SIG-M5 treated with dmso at 0.1 percent for 504 hours (cell line): ENCODE results near the gene MRPL48.
"Not testable (repeated sequence)": the region's sequence is repeated elsewhere in the genome, so short reads cannot be mapped to it uniquely, and the experiment has no call there.

Source experiments
- DNase-seq: peaks from one replicate; lab custom pipeline; 2025; ENCODE audit not compliant: unreplicated experiment; lab: John Stamatoyannopoulos, UW

Gene MRPL48

GRCh38 chr11:73779084-73779902, 8.4 kb upstream of the MRPL48 start:
- peak; percentile 97 for DNase-seq

DNA sequence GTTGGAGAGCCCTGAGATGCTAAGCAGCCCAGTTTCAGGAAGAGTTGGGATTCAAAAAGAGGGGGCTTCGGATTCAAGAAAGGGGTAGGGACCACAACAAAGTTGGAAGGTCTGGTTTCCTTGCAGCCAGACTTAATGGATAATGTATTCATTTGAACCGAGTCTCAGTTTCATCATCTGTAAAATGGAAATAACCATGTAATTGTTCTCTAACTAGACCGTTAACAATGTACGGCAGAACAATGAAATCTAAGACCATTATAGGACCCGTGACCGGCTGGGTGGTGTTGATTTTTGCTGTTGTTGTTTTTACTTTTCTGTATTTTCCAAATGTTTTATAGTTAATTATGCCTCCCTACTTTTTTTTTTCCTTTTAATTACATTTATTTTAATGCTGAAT, 6.4 kb upstream of the MRPL48 start:
- no peak for DNase-seq

DNA sequence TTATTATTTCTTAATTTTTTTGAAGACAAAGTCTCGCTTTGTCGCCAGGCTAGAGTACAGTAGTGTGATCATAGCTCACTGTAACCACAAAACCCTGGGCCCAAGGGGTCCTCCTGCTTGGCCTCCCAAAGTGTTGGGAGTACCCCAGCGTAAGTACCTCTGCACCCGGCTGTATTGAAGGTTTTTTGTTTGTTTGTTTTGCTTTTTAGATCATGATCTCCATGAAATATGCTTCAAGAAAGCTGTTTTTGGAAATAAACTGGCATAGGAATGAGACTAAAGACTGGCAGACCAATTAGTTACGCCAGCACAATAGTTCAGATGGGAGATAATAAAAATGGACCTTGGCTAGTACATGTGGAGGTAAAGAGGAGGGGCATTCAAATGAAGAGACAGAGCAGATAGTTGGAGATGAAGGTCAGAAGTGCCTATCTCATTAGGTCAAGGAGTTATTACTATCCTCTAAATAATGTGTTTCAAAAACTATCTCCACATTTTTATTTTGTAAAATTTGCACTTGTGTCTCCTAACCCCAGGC, 4.1 kb upstream of the MRPL48 start:
- no peak for DNase-seq

GRCh38 chr11:73784080-73784634, 3.5 kb upstream of the MRPL48 start:
- DNase-seq: no peak

DNA sequence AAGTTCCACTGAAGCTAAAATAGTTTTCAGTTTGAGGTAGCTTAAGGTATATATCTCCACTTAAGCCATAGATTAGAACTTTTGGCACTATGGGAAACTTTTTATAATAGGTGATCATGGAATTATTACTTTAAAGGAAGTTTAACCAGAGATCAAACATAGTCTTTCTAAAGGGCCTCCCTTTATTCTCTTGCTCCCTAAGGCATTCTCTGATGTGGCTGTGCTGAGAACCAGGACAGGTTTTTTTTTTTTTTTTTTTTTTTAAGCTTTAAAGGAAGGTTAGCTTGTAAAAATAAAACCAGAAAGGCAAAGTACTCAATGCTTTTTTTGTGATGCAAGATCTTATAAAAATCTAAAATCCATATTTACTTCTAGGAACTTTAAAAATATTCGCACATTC, 2.9 kb upstream of the MRPL48 start:
- no peak for DNase-seq

- not testable (repeated sequence) for DNase-seq
These were observed 2.2 kb upstream of the MRPL48 start for GRCh38 chr11:73785467-73785866.

- no peak for DNase-seq
These were observed 527 bp upstream of the MRPL48 start for GRCh38 chr11:73787051-73787642.

- DNase-seq: no peak
These were observed 1.6 kb downstream of the MRPL48 start for GRCh38 chr11:73789279-73789670.

DNA sequence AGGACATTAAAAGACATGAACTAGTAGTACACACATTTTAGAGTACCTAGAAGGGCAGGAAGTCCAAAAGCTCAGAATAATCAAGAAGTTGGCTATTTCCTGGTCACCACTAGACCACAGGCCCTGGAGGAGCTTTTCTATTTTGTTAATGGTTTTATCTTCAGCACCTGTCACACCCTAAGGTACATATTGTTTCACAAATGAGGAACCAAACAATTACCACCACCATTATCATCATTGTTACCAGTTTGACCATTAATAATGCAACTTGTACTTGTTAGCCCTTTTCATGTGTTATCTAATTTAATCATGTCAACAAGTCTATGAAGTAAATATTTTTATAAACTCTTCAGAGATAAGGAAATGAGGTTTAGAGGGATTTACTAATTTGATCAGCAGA, 4.9 kb downstream of the MRPL48 start:
- no peak for DNase-seq

DNA sequence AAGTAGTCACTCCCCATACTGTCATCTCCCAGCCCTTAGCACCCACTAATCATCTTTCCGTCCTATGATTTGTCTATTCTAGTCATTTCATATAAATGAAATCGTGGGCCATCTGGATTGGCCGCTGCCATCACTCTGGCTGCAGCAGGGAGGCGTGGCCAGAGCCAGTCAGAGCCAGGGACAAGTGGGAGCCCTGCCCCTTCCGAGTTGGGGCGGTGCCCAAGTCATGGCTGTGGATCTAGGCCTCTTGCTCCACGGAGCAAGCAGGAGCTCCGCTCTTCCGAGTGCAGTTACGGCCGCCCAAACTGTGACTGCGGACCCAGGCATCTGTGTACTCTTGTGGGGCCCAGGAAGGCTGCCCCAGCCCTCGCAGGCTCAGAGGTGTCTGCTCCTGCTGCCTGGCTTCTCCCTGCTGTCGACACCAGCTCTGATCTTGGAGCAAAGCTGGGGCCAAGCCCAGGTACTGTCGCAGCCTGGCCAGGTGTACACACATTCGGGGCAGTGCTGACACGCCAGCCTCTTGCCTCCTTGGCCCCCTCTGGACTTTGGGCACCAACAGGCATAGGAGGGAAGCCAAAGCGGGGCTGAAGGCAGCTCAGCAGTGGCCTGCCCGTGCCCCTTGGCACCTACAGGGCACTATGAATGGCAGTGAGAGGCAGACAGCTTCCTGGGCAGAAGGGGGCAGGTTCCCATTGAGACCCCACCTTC, 8.4 kb downstream of the MRPL48 start:
- no peak for DNase-seq

GRCh38 chr11:73797457-73797856, 9.8 kb downstream of the MRPL48 start:
- no peak for DNase-seq

DNA sequence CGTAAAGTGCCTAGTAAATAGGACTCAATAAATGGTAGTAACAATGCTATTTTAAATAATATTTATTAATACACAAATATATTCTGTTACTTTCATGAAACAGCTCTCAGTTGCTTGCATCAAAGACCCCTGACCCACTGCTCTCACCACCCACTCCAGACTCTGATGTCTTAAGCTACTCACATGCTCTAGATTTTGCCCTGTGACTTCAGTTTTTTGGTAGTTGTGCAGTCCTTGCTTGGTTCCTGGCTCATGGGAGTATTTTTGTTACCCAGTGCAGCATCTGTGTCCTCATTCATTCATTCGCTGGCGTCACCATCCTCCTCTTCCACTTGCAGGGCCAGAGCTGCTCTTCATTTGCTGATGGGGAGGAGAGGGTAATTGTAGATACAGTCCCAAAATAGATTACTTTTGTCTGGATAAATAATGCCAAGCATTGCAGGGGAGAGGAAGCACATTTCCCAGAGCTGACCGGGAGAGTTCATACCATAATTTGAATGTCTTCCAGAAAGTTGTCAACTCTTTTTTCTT, 12.7 kb downstream of the MRPL48 start:
- DNase-seq: no peak

DNA sequence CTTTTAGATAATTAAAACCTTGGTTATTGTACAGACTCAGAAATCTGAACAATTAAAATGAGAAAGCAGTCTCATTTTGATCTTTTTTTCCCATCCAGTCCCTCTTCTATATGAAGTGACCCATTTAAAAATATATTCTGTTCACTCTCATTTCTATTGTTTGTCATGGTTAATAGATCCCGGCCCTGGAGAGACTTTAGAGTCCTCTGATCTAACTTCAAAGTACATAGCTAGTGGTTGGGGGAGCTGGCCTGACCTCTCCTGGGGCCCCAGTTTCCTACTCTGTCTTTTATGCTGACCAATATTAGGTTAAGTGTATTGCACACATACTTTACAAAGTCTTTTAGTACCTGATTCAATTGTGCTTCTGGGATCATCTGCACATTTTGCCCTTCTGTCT, 13.5 kb downstream of the MRPL48 start:
- DNase-seq: no peak

DNA sequence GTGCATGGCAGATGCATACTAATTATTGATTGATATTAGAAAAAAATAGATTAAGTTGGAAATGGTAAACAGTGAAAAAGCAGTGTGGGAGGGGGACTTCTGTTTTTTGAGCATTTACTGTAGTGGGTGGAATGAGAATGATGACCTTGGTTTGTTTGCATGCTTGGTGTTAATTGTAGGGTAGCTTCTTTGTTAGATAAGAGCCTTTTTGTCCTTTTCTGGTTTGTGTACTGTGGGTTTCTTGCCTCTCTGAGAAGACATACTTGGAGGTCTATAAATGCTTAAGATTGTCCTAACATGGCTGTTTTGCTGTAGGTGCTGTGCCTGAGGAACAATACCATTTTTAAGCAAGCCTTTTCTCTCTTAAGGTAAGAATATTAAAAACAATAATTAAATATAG, 17.0 kb downstream of the MRPL48 start:
- DNase-seq: no peak

DNA sequence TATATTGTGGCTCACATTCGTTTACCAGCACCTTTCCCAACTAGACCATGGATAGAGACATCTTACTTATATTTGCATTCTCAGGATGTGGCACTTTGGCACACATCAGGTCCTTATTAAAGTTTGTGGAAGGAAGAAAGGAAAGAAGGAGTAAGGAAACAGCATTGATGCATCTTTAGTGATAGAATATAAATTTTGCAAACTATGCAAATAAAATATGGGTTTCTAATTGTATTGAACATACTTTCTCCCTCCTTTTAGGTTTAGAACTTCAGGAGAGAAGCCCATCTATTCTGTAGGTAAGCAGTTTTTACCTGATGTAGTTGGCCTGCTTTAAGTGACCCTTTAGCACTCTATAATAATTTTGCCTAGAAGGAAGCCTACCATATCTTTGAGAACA, 20.4 kb downstream of the MRPL48 start:
- DNase-seq: no peak

DNA sequence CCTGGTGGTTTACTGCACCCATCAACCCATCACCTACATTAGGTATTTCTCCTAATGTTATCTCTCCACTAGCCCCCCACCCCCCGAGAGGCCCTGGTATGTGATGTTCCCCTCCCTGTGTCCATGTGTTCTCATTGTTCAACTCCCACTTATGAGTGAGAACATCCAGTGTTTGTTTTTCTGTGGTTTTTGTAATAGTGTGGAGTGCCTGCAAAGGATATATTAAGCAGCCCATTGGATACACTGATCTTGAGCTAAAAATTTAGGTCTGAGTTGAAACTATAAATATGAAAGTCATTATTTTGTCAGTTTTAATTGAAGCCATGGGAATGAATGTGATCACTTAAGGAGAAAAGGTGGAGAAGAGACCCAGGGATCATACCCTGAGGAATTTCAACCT, 23.0 kb downstream of the MRPL48 start:
- no peak for DNase-seq

DNA sequence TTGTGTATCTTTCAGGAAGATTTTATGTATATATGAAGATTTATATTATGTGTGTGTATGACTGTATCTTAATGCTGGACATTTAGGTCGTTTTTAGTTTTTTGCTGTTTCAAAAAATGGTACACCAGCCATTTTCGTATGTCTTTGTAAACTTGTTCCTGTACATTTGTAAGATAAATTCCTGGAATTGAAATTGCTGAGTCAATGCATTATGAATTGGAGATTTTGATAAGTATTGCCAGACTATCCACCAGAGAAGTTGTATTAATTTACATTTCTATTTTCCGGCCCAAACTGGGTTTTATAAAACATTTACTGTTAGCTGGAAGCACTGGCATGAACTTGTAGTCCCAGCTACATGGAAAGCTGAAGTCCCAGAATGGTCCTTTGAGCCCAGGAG, 24.6 kb downstream of the MRPL48 start:
- DNase-seq: no peak

GRCh38 chr11:73814812-73815211, 27.1 kb downstream of the MRPL48 start:
- no peak for DNase-seq

DNA sequence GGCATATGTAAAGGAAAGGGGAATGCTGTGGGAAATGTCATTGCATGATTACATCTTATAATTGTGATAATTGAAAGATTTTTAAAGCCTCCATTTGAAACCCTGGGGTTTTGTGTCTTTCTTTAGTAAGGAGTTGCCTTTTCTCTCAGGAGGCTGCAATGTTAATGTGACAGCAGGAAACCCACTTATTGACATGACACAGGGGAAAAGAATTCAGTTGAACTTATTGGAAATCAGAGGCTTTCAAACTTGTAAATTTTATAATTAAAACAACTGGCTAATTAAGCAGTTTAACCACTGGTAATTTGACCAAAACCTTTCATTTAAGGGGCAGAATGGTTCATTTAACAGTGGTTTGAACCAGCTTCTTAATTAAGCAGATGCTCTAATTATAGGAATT, 31.2 kb downstream of the MRPL48 start:
- no peak for DNase-seq

DNA sequence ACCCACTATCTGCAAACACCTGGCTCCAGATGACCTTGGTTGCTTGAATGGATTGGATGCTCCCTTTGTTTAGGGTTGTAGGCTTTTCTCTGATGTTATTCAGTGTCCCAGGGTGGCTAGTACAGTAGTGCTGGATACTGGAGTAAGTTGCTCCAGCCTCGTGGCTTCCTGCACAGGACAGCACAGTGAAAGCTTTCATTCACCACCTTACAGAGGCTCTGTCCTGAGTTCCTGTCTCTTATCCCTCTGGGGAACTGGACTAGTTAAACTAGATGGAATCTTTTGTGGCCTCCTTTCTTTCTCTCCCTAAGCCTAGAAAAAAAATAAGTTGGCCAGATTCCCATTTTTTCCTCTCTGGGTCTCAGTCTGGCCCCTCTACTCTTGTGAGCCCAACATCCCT, 42.6 kb downstream of the MRPL48 start:
- DNase-seq: no peak

DNA sequence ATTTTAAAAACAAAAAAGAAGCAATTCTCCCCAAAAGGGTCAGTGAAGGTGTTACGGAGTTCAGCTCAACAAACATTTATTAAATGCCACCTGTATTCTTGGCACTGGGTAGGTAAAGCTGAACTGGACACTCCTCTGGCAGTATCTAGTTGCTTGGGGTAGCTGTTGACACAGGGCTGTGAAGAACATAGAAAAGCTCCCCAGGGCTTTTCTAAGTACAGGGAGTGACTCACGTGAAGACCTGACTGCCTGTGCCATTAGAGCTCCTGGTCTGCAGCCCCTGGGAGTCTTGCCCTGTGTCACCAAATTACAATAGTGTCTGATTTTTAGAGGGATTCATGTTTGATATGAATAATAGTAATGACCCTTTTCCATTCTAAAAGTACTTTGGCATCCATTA, 45.4 kb downstream of the MRPL48 start:
- no peak for DNase-seq
